Osteoblast (primary cell): ENCODE measurements around the gene LGALS9. TPM values are rescaled to one million over a fixed set of nuclear protein-coding genes. Genes with fewer than 3 reads are reported as not detected.

Source experiments
- DNase-seq: peaks from one replicate; pipeline ENCODE4 v3.0.0; 2011; ENCODE audit warnings: low spot score, mixed read lengths; ENCODE audit not compliant: insufficient read length; ENCODE audit errors: missing footprints
- H2AFZ ChIP-seq: 2 replicates; pipeline ENCODE4 v1.6.0; 2011; ENCODE audit warnings: mild to moderate bottlenecking, low read length
- H3K27ac ChIP-seq: 2 replicates; pipeline ENCODE4 v1.5.1; 2011; ENCODE audit warnings: mild to moderate bottlenecking, low read depth, low read length, moderate library complexity
- H3K27me3 ChIP-seq: 2 replicates; pipeline ENCODE4 v1.6.0; 2012; ENCODE audit warnings: mild to moderate bottlenecking, control low read depth, inconsistent platforms, low read length, moderate library complexity; ENCODE audit not compliant: insufficient read depth
- H3K36me3 ChIP-seq: 2 replicates; pipeline ENCODE4 v1.5.1; 2011; ENCODE audit warnings: mild to moderate bottlenecking, low read length, control low read depth, moderate library complexity; ENCODE audit not compliant: insufficient read depth
- H3K4me1 ChIP-seq: 2 replicates; pipeline ENCODE4 v1.5.1; 2011; ENCODE audit warnings: mild to moderate bottlenecking, low read length, control low read depth, moderate library complexity; ENCODE audit not compliant: insufficient read depth
- H3K4me2 ChIP-seq: 2 replicates; pipeline ENCODE4 v1.6.0; 2011; ENCODE audit warnings: mild to moderate bottlenecking, low read length; ENCODE audit not compliant: insufficient read depth
- H3K4me3 ChIP-seq: fragments of 200-600 bp; sonication (generic); 3 replicates; pipeline ENCODE4 v1.5.1; 2012; ENCODE audit warnings: mild to moderate bottlenecking, low read length, inconsistent platforms; ENCODE audit not compliant: insufficient read depth
- H3K79me2 ChIP-seq: 2 replicates; pipeline ENCODE4 v1.6.0; 2012; ENCODE audit warnings: mild to moderate bottlenecking, low read length, control low read depth, inconsistent platforms; ENCODE audit not compliant: insufficient read depth
- H3K9me3 ChIP-seq: 2 replicates; pipeline ENCODE4 v1.5.1; 2011; ENCODE audit warnings: low read depth, low read length, control low read depth
- H4K20me1 ChIP-seq: 2 replicates; pipeline ENCODE4 v1.6.0; 2012; ENCODE audit warnings: mild to moderate bottlenecking, low read length, control low read depth; ENCODE audit not compliant: insufficient read depth
- CTCF ChIP-seq: IDR thresholded peaks from 2 replicates; pipeline ENCODE4 v1.5.1; 2011; ENCODE audit warnings: mild to moderate bottlenecking, low read depth, low read length, moderate library complexity; ENCODE audit errors: extremely low read depth
- total RNA-seq: library from RNA; depleted of rRNA; stranded (reverse); fragments of >200 nt; gene quantifications from 2 replicates; pipeline ENCODE4 v1.2.3, GENCODE V29; 2012

The LGALS9 gene
- total RNA-seq, 1 donor: 1.4 TPM

GRCh38 chr17:27622986-27623385 lies 8.0 kb upstream of the LGALS9 start:
- no peak for DNase-seq
- no peak overlapping the region for H2AFZ ChIP-seq
- no peaks in the 10 kb centered on the region for H3K9me3 ChIP-seq
- H3K4me2 ChIP-seq: no peak overlapping the region
- H4K20me1 ChIP-seq: no peaks in the 10 kb centered on the region
- H3K4me1 ChIP-seq: no peaks in the 10 kb centered on the region
- H3K4me3 ChIP-seq: no peak overlapping the region
- no peaks in the 10 kb centered on the region for H3K79me2 ChIP-seq
- H3K36me3 ChIP-seq: no peaks in the 10 kb centered on the region
- no peaks in the 10 kb centered on the region for H3K27me3 ChIP-seq
- no peak overlapping the region for H3K27ac ChIP-seq
- no peak for TF ChIP-seq CTCF

GRCh38 chr17:27623614-27624013 lies 7.4 kb upstream of the LGALS9 start:
- Histone ChIP-seq H2AFZ (no peak overlapping the region), H3K36me3 (no peaks in the 10 kb centered on the region), H3K4me2 (no peak overlapping the region), H3K27me3 (no peaks in the 10 kb centered on the region), H3K9me3 (no peaks in the 10 kb centered on the region), H3K27ac (no peak overlapping the region), H3K4me1 (no peaks in the 10 kb centered on the region), H4K20me1 (no peaks in the 10 kb centered on the region), H3K4me3 (no peak overlapping the region), H3K79me2 (no peaks in the 10 kb centered on the region)
- no peak for DNase-seq
- TF ChIP-seq CTCF: no peak

- TF ChIP-seq CTCF: no peak
- DNase-seq: no peak
- H3K4me3 ChIP-seq: no peak overlapping the region
Measured at GRCh38 chr17:27624539-27624938, 6.4 kb upstream of the LGALS9 start.

GRCh38 chr17:27625856-27626255 lies 5.1 kb upstream of the LGALS9 start:
- no peak overlapping the region for H3K4me2 ChIP-seq
- no peaks in the 10 kb centered on the region for H3K79me2 ChIP-seq
- no peaks in the 10 kb centered on the region for H3K9me3 ChIP-seq
- no peaks in the 10 kb centered on the region for H3K36me3 ChIP-seq
- no peak for DNase-seq
- no peaks in the 10 kb centered on the region for H3K27me3 ChIP-seq
- H3K4me1 ChIP-seq: no peaks in the 10 kb centered on the region
- no peak overlapping the region for H2AFZ ChIP-seq
- no peak overlapping the region for H3K27ac ChIP-seq
- no peaks in the 10 kb centered on the region for H4K20me1 ChIP-seq
- no peak for TF ChIP-seq CTCF
- H3K4me3 ChIP-seq: no peak overlapping the region

More at GRCh38 chr17:27624539-27624938, 6.4 kb upstream of the LGALS9 start:
- no peak overlapping the region for H2AFZ ChIP-seq
- H3K79me2 ChIP-seq: no peaks in the 10 kb centered on the region
- no peak overlapping the region for H3K4me2 ChIP-seq
- no peaks in the 10 kb centered on the region for H3K4me1 ChIP-seq
- H3K27ac ChIP-seq: no peak overlapping the region
- no peaks in the 10 kb centered on the region for H3K27me3 ChIP-seq
- H4K20me1 ChIP-seq: no peaks in the 10 kb centered on the region
- H3K36me3 ChIP-seq: no peaks in the 10 kb centered on the region
- no peaks in the 10 kb centered on the region for H3K9me3 ChIP-seq
